ENCODE measurements around the gene ITGAX. TPM values are rescaled to one million over a fixed set of nuclear protein-coding genes. Genes with fewer than 3 reads are reported as not detected.

Gene ITGAX
- total RNA-seq, 2 experiments from 2014 or later: not detected

- Histone ChIP-seq H3K4me1 (ENCODE audit: insufficient read depth, low read length, poor library complexity, severe bottlenecking) (no peaks in the 10 kb centered on the region), H3K4me3 (ENCODE audit: low read depth, low read length, poor library complexity, severe bottlenecking) (no peak overlapping the region), H3K27ac (ENCODE audit: low read depth, low read length, poor library complexity, severe bottlenecking) (no peak overlapping the region), H3K9me2 (ENCODE audit: insufficient read depth, low read length) (no peaks in the 10 kb centered on the region), H3K4me2 (ENCODE audit: low read length) (no peak overlapping the region), H3K9me3 (ENCODE audit: low read length) (no peaks in the 10 kb centered on the region), H3K36me3 (ENCODE audit: insufficient read depth, low read length) (no peaks in the 10 kb centered on the region), H4K20me1 (ENCODE audit: insufficient read depth, low read length) (no peaks in the 10 kb centered on the region), H3K79me2 (ENCODE audit: insufficient read depth, low read depth, low read length) (no peaks in the 10 kb centered on the region), H2AFZ (ENCODE audit: low read length) (no peak overlapping the region)
- DNase-seq (ENCODE audit: low spot score): no peak
- TF ChIP-seq EZH2phosphoT487 (IDR thresholded peaks at IDR 0.05; ENCODE audit: borderline replicate concordance, low read depth, low read length): no peak
- TF ChIP-seq, protein P1, sequence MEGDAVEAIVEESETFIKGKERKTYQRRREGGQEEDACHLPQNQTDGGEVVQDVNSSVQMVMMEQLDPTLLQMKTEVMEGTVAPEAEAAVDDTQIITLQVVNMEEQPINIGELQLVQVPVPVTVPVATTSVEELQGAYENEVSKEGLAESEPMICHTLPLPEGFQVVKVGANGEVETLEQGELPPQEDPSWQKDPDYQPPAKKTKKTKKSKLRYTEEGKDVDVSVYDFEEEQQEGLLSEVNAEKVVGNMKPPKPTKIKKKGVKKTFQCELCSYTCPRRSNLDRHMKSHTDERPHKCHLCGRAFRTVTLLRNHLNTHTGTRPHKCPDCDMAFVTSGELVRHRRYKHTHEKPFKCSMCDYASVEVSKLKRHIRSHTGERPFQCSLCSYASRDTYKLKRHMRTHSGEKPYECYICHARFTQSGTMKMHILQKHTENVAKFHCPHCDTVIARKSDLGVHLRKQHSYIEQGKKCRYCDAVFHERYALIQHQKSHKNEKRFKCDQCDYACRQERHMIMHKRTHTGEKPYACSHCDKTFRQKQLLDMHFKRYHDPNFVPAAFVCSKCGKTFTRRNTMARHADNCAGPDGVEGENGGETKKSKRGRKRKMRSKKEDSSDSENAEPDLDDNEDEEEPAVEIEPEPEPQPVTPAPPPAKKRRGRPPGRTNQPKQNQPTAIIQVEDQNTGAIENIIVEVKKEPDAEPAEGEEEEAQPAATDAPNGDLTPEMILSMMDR (conservative IDR thresholded peaks at IDR 0.05; ENCODE audit: low read length): no peak
- no TSS peak for BruUV-seq (replicated peaks)
- POLR2A ChIA-PET: interaction anchor here (0.6 kb wide), 1 partner anchor 62 kb away, joined by 4 read pairs; no protein-coding TSS in a partner anchor
- intact Hi-C loops (cut with micrococcal nuclease; ENCODE audit: unreplicated experiment): no loop called here
- CTCF ChIA-PET (ENCODE audit: unreplicated experiment): no interaction called here
These were observed 73.8 kb downstream of the ITGAX start for GRCh38 chr16:31428638-31429247.

DNA sequence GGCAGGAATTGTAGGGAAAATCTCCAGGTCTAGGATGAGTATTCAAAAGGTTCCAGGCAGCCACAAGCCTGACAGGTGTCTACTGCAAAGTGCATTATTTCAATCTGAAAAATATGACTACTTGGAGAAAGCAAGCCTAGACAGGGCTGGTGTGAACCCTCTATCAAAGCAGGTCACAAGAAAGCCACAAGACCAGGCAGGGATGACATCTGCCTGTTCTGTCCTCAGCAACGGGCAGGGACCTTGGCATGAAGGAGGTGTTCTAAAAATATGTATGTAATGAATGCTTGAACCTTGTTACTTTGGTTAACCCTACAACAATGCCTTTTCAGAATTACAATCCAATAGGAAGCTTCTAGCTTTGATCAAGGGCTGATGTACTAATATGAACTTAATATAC, 74.3 kb downstream of the ITGAX start:
- TF ChIP-seq, protein P1 (conservative IDR thresholded peaks at IDR 0.05; ENCODE audit: low read length): no peak
- TF ChIP-seq EZH2phosphoT487 (IDR thresholded peaks at IDR 0.05; ENCODE audit: borderline replicate concordance, low read depth, low read length): no peak
- H3K4me3 ChIP-seq (ENCODE audit: low read depth, low read length, poor library complexity, severe bottlenecking): no peak overlapping the region
- no peaks in the 10 kb centered on the region for H4K20me1 ChIP-seq (ENCODE audit: insufficient read depth, low read length)
- BruUV-seq (replicated peaks): no TSS peak
- H3K4me1 ChIP-seq (ENCODE audit: insufficient read depth, low read length, poor library complexity, severe bottlenecking): no peaks in the 10 kb centered on the region
- ChIA-PET POLR2A (interaction anchor here (1.1 kb wide), 1 partner anchor 9 kb away, joined by 3 read pairs; no protein-coding TSS in a partner anchor), CTCF (ENCODE audit: unreplicated experiment) (no interaction called here)
- DNase-seq (ENCODE audit: low spot score): no peak
- H3K4me2 ChIP-seq (ENCODE audit: low read length): no peak overlapping the region
- intact Hi-C loops (cut with micrococcal nuclease; ENCODE audit: unreplicated experiment): no loop called here
- H3K36me3 ChIP-seq (ENCODE audit: insufficient read depth, low read length): no peaks in the 10 kb centered on the region
- no peaks in the 10 kb centered on the region for H3K9me2 ChIP-seq (ENCODE audit: insufficient read depth, low read length)
- no peaks in the 10 kb centered on the region for H3K9me3 ChIP-seq (ENCODE audit: low read length)
- H2AFZ ChIP-seq (ENCODE audit: low read length): no peak overlapping the region
- no peaks in the 10 kb centered on the region for H3K79me2 ChIP-seq (ENCODE audit: insufficient read depth, low read depth, low read length)
- H3K27ac ChIP-seq (ENCODE audit: low read depth, low read length, poor library complexity, severe bottlenecking): no peak overlapping the region

GRCh38 chr16:31429796-31430195, 74.8 kb downstream of the ITGAX start:
- H3K4me3 ChIP-seq (ENCODE audit: low read depth, low read length, poor library complexity, severe bottlenecking): no peak overlapping the region
- no peaks in the 10 kb centered on the region for H4K20me1 ChIP-seq (ENCODE audit: insufficient read depth, low read length)
- CTCF ChIA-PET (ENCODE audit: unreplicated experiment): no interaction called here
- no peak overlapping the region for H2AFZ ChIP-seq (ENCODE audit: low read length)
- no peak overlapping the region for H3K4me2 ChIP-seq (ENCODE audit: low read length)
- no peaks in the 10 kb centered on the region for H3K9me2 ChIP-seq (ENCODE audit: insufficient read depth, low read length)
- no peaks in the 10 kb centered on the region for H3K4me1 ChIP-seq (ENCODE audit: insufficient read depth, low read length, poor library complexity, severe bottlenecking)
- no peak overlapping the region for H3K27ac ChIP-seq (ENCODE audit: low read depth, low read length, poor library complexity, severe bottlenecking)
- POLR2A ChIA-PET: interaction anchor here (1.1 kb wide), 1 partner anchor 9 kb away, joined by 3 read pairs; no protein-coding TSS in a partner anchor
- no peaks in the 10 kb centered on the region for H3K36me3 ChIP-seq (ENCODE audit: insufficient read depth, low read length)
- BruUV-seq (replicated peaks): no TSS peak
- no peaks in the 10 kb centered on the region for H3K9me3 ChIP-seq (ENCODE audit: low read length)
- DNase-seq (ENCODE audit: low spot score): no peak
- TF ChIP-seq, protein P1 (conservative IDR thresholded peaks at IDR 0.05; ENCODE audit: low read length): no peak
- TF ChIP-seq EZH2phosphoT487 (IDR thresholded peaks at IDR 0.05; ENCODE audit: borderline replicate concordance, low read depth, low read length): no peak
- H3K79me2 ChIP-seq (ENCODE audit: insufficient read depth, low read depth, low read length): no peaks in the 10 kb centered on the region
- intact Hi-C loops (cut with micrococcal nuclease; ENCODE audit: unreplicated experiment): no loop called here
